Upper lobe of right lung (tissue), 1 donor: ENCODE measurements around the gene YBX1. TPM values are rescaled to one million over a fixed set of nuclear protein-coding genes. Genes with fewer than 3 reads are reported as not detected.
"Not testable (repeated sequence)": the region's sequence is repeated elsewhere in the genome, so short reads cannot be mapped to it uniquely, and the experiment has no call there.

Source experiments
- ATAC-seq: fragments of 200-7000 bp; cut with Tn5 transposase; one replicate; pipeline ENCODE4 v1.9.1; 2020; ENCODE audit warnings: mild to moderate bottlenecking, moderate library complexity
- DNase-seq: peaks from one replicate; pipeline ENCODE4 v3.0.0-alpha.2; 2020
- H3K27ac ChIP-seq: fragments of 200-600 bp; one replicate; pipeline ENCODE4 v1.8.0; 2022
- H3K27me3 ChIP-seq: fragments of 200-600 bp; one replicate; pipeline ENCODE4 v1.8.0; 2022; ENCODE audit warnings: mild to moderate bottlenecking
- H3K36me3 ChIP-seq: fragments of 200-600 bp; one replicate; pipeline ENCODE4 v1.8.0; 2022
- H3K4me1 ChIP-seq: fragments of 200-600 bp; one replicate; pipeline ENCODE4 v1.8.0; 2022
- H3K4me3 ChIP-seq: fragments of 200-600 bp; one replicate; pipeline ENCODE4 v1.8.0; 2022; ENCODE audit warnings: mild to moderate bottlenecking
- H3K9me3 ChIP-seq: fragments of 200-600 bp; one replicate; pipeline ENCODE4 v1.8.0; 2022
- intact Hi-C: fragments of 100-400 bp; cut with DNase I; formaldehyde crosslinking; loops from one replicate; pipeline ENCODE4 v1.11.0; 2022
- total RNA-seq: library from RNA; stranded (reverse); fragmentation: NEBNext Ultra II Directional; extraction: Animal tissue kit (Norgen Biotek cat#: 25700); gene quantifications from one replicate; pipeline ENCODE4 v1.2.1, GENCODE V29; 2021
- TF ChIP-seq, protein P1 (sequence below): fragments of 200-600 bp; IDR thresholded peaks from one replicate; pipeline ENCODE4 v1.8.0; 2022; ENCODE audit warnings: antibody characterized with exemption
- donor health status: DM: no; HTN: yes; CAD: no; lungs with severe emphysema.

Gene YBX1
- total RNA-seq, 1 donor from 2014 or later = 478 TPM

GRCh38 chr1:42698081-42698813 is 16.0 kb downstream of the YBX1 start:
- no peaks in the 10 kb centered on the region for H3K9me3 ChIP-seq
- H3K4me3 ChIP-seq = no peak overlapping the region
- intact Hi-C loops = no loop called here
- ATAC-seq (no peak), DNase-seq (no peak)
- H3K27ac ChIP-seq = no peak overlapping the region
- H3K27me3 ChIP-seq = no peaks in the 10 kb centered on the region
- no peaks in the 10 kb centered on the region for H3K4me1 ChIP-seq
- TF ChIP-seq, protein P1, sequence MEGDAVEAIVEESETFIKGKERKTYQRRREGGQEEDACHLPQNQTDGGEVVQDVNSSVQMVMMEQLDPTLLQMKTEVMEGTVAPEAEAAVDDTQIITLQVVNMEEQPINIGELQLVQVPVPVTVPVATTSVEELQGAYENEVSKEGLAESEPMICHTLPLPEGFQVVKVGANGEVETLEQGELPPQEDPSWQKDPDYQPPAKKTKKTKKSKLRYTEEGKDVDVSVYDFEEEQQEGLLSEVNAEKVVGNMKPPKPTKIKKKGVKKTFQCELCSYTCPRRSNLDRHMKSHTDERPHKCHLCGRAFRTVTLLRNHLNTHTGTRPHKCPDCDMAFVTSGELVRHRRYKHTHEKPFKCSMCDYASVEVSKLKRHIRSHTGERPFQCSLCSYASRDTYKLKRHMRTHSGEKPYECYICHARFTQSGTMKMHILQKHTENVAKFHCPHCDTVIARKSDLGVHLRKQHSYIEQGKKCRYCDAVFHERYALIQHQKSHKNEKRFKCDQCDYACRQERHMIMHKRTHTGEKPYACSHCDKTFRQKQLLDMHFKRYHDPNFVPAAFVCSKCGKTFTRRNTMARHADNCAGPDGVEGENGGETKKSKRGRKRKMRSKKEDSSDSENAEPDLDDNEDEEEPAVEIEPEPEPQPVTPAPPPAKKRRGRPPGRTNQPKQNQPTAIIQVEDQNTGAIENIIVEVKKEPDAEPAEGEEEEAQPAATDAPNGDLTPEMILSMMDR = no peak
- H3K36me3 ChIP-seq = peaks cover 87% of the 10 kb centered on the region

DNA sequence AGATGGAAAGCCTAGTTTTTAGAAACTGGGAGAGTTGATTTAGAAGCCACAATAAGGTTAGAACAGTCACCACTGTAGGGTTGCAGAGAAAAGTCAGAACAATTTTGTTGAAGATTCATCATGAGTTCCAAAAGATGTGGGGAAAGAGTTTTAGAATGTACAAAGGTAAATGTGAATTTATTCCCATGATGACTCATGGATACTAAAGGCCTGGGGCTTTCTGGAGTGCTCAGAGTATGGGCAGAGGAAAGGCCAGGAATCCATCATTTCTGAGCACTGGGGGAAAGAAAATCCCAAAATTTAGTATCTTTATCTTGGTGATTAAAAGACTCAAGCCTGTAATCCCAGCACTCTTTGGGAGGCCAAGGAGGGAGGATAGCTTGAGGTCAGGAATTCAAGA is 17.8 kb downstream of the YBX1 start:
- ATAC-seq (no peak), DNase-seq (no peak)
- intact Hi-C loops = no loop called here
- no peak overlapping the region for H3K4me3 ChIP-seq
- peaks cover 98% of the 10 kb centered on the region for H3K36me3 ChIP-seq
- H3K4me1 ChIP-seq = no peaks in the 10 kb centered on the region
- H3K9me3 ChIP-seq = no peaks in the 10 kb centered on the region
- H3K27ac ChIP-seq = no peak overlapping the region
- TF ChIP-seq, protein P1 = no peak
- H3K27me3 ChIP-seq = no peaks in the 10 kb centered on the region

GRCh38 chr1:42703888-42704464 is 21.8 kb downstream of the YBX1 start:
- peaks cover 88% of the 10 kb centered on the region for H3K36me3 ChIP-seq
- H3K27me3 ChIP-seq = no peaks in the 10 kb centered on the region
- no peak for ATAC-seq
- DNase-seq = no peak
- TF ChIP-seq, protein P1 = no peak
- H3K27ac ChIP-seq = no peak overlapping the region
- intact Hi-C loops = no loop called here
- no peaks in the 10 kb centered on the region for H3K9me3 ChIP-seq
- no peaks in the 10 kb centered on the region for H3K4me1 ChIP-seq
- H3K4me3 ChIP-seq = no peak overlapping the region

DNA sequence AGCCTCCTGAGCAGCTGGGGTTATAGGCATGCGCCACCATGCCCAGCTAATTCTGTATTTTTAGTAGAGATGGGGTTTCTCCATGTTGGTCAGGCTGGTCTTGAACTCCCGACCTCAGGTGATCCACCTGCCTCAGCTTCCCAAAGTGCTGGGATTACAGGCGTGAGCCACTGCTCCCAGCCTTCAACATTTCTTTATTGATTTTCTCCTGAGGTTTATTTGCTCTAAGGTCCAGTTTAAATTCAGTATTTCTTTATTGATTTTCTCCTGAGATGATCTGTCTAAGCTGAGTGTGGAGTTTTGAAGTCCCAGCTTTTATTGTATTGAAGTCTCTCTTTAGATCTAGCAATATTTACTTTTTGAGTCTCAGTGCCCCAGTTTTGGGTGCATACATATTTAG is 30.6 kb downstream of the YBX1 start:
- intact Hi-C loops, H3K27ac ChIP-seq: not testable (repeated sequence)

GRCh38 chr1:42713293-42713692 is 31.1 kb downstream of the YBX1 start:
- DNase-seq (no peak), ATAC-seq (no peak)
- TF ChIP-seq, protein P1 = no peak
- Histone ChIP-seq H3K4me1 (no peaks in the 10 kb centered on the region), H3K4me3 (no peak overlapping the region), H3K27ac (no peak overlapping the region), H3K36me3 (no peaks in the 10 kb centered on the region), H3K27me3 (no peaks in the 10 kb centered on the region), H3K9me3 (peaks cover 3% of the 10 kb centered on the region)
- intact Hi-C loops = no loop called here

More for the DNA sequence above, 30.6 kb downstream of the YBX1 start:
- DNase-seq, ATAC-seq, H3K4me3 ChIP-seq, H3K27me3 ChIP-seq, H3K9me3 ChIP-seq, H3K4me1 ChIP-seq, H3K36me3 ChIP-seq: not testable (repeated sequence)

GRCh38 chr1:42714441-42714840 is 32.2 kb downstream of the YBX1 start:
- H3K4me3 ChIP-seq, DNase-seq, ATAC-seq, intact Hi-C loops, H3K9me3 ChIP-seq, H3K36me3 ChIP-seq, H3K27me3 ChIP-seq, H3K4me1 ChIP-seq, H3K27ac ChIP-seq: not testable (repeated sequence)
